Measurements from ENCODE around the gene KRT15.

Gene KRT15

GRCh38 chr17:41527063-41528023 lies 8.7 kb upstream of the KRT15 start:
- no peak for DNase-seq (ENCODE audit: low read depth, low spot score)

GRCh38 chr17:41524261-41524660 lies 5.6 kb upstream of the KRT15 start:
- no peak for DNase-seq (ENCODE audit: low read depth, low spot score)

GRCh38 chr17:41523787-41524186 lies 5.1 kb upstream of the KRT15 start:
- no peak for DNase-seq (ENCODE audit: low read depth, low spot score)

- no peak for DNase-seq (ENCODE audit: low read depth, low spot score)
These were observed 4.5 kb upstream of the KRT15 start for GRCh38 chr17:41523225-41523593.

- DNase-seq (ENCODE audit: low read depth, low spot score), result no peak
These were observed 3.9 kb upstream of the KRT15 start for GRCh38 chr17:41522301-41523224.

GRCh38 chr17:41521574-41522261 lies 3.0 kb upstream of the KRT15 start:
- DNase-seq (ENCODE audit: low read depth, low spot score), result no peak

GRCh38 chr17:41520821-41521521 lies 2.3 kb upstream of the KRT15 start:
- no peak for DNase-seq (ENCODE audit: low read depth, low spot score)

GRCh38 chr17:41519501-41520224 lies 973 bp upstream of the KRT15 start:
- no peak for DNase-seq (ENCODE audit: low read depth, low spot score)

GRCh38 chr17:41518031-41518430 lies 659 bp downstream of the KRT15 start:
- DNase-seq (ENCODE audit: low read depth, low spot score), result no peak

GRCh38 chr17:41516830-41517283 lies 1.8 kb downstream of the KRT15 start:
- no peak for DNase-seq (ENCODE audit: low read depth, low spot score)

- DNase-seq (ENCODE audit: low read depth, low spot score), result no peak
These were observed 2.4 kb downstream of the KRT15 start for GRCh38 chr17:41516147-41516829.

GRCh38 chr17:41513168-41513547 lies 5.5 kb downstream of the KRT15 start:
- DNase-seq (ENCODE audit: low read depth, low spot score), result no peak

- DNase-seq (ENCODE audit: low read depth, low spot score), result no peak
These were observed 6.0 kb downstream of the KRT15 start for GRCh38 chr17:41512546-41513167.

GRCh38 chr17:41511716-41512115 lies 7.0 kb downstream of the KRT15 start:
- DNase-seq (ENCODE audit: low read depth, low spot score), result no peak

GRCh38 chr17:41511116-41511515 lies 7.6 kb downstream of the KRT15 start:
- no peak for DNase-seq (ENCODE audit: low read depth, low spot score)

GRCh38 chr17:41510251-41511065 lies 8.2 kb downstream of the KRT15 start:
- DNase-seq (ENCODE audit: low read depth, low spot score), result no peak

- no peak for DNase-seq (ENCODE audit: low read depth, low spot score)
These were observed 11.3 kb downstream of the KRT15 start for GRCh38 chr17:41507315-41507880.
